SH-SY5Y (cell line): ENCODE results near the gene PTGER4.

Experiments used
- GATA2 ChIP-seq: IDR thresholded peaks from 2 replicates; pipeline ENCODE4 v1.6.1; 2011; ENCODE audit warnings: mild to moderate bottlenecking, low read depth, low read length
- GATA3 ChIP-seq: IDR thresholded peaks from 2 replicates; pipeline ENCODE4 v1.6.1; 2011; ENCODE audit warnings: low read depth, mild to moderate bottlenecking, low read length, moderate library complexity

PTGER4 gene

GRCh38 chr5:40679913-40680681, at the start of gene PTGER4:
Gene PTGER4, plus strand, starts transcription at chr5:40679915. Its CDS starts 1,079 bp downstream, at chr5:40680994.
- TF ChIP-seq GATA2, result no peak
- TF ChIP-seq GATA3, result no peak

GRCh38 chr5:40630126-40630525, 49.6 kb upstream of the PTGER4 start:
- TF ChIP-seq GATA2 (no peak), GATA3 (no peak)

- TF ChIP-seq GATA3, result no peak
These were observed 48.5 kb upstream of the PTGER4 start for GRCh38 chr5:40631236-40631635.

- TF ChIP-seq GATA2 (no peak), GATA3 (no peak)
These were observed 45.6 kb upstream of the PTGER4 start for GRCh38 chr5:40634154-40634553.

- TF ChIP-seq GATA2, result no peak
- no peak for TF ChIP-seq GATA3
These were observed 45.1 kb upstream of the PTGER4 start for GRCh38 chr5:40634593-40634992.

GRCh38 chr5:40646266-40646665, 33.4 kb upstream of the PTGER4 start:
- no peak for TF ChIP-seq GATA3

GRCh38 chr5:40648150-40648549, 31.6 kb upstream of the PTGER4 start:
- TF ChIP-seq GATA2 (no peak), GATA3 (no peak)

GRCh38 chr5:40649463-40650030, 30.2 kb upstream of the PTGER4 start:
- TF ChIP-seq GATA3 (no peak), GATA2 (no peak)

- TF ChIP-seq GATA3 (no peak), GATA2 (no peak)
These were observed 28.5 kb upstream of the PTGER4 start for GRCh38 chr5:40651201-40651600.

GRCh38 chr5:40652441-40653220, 27.1 kb upstream of the PTGER4 start:
- TF ChIP-seq GATA3, result no peak
- no peak for TF ChIP-seq GATA2

GRCh38 chr5:40653221-40654022, 26.3 kb upstream of the PTGER4 start:
- TF ChIP-seq GATA3 (no peak), GATA2 (no peak)

GRCh38 chr5:40654377-40654991, 25.2 kb upstream of the PTGER4 start:
- TF ChIP-seq GATA3 (no peak), GATA2 (no peak)

- TF ChIP-seq GATA2, result no peak
- TF ChIP-seq GATA3, result no peak
These were observed 24.6 kb upstream of the PTGER4 start for GRCh38 chr5:40655138-40655537.

- TF ChIP-seq GATA2, result no peak
- no peak for TF ChIP-seq GATA3
These were observed 22.9 kb upstream of the PTGER4 start for GRCh38 chr5:40656766-40657165.

GRCh38 chr5:40660751-40661150, 19.0 kb upstream of the PTGER4 start:
- TF ChIP-seq GATA3, result no peak
- TF ChIP-seq GATA2, result no peak
